Measurements from ENCODE around the gene CDH7.

GRCh38 chr18:65748321-65748720 lies 2.5 kb upstream of the CDH7 start:
- TF ChIP-seq CTCF (IDR thresholded peaks at IDR 0.05): no peak
- no peak for TF ChIP-seq POLR2A (IDR thresholded peaks at IDR 0.05)

Measured in Peyer's patch (tissue), 4 donors.